HG02852 (cell line): Measurements from ENCODE around the gene SNU13.
"Not testable (repeated sequence)": the region's sequence is repeated elsewhere in the genome, so short reads cannot be mapped to it uniquely, and the experiment has no call there.

ENCODE experiments used
- ATAC-seq: cut with Tn5 transposase; IDR thresholded peaks from one replicate; pipeline ENCODE4 v1.9.1; 2021; ENCODE audit warnings: mild to moderate bottlenecking, moderate library complexity; ENCODE audit not compliant: unreplicated experiment

The SNU13 gene

DNA sequence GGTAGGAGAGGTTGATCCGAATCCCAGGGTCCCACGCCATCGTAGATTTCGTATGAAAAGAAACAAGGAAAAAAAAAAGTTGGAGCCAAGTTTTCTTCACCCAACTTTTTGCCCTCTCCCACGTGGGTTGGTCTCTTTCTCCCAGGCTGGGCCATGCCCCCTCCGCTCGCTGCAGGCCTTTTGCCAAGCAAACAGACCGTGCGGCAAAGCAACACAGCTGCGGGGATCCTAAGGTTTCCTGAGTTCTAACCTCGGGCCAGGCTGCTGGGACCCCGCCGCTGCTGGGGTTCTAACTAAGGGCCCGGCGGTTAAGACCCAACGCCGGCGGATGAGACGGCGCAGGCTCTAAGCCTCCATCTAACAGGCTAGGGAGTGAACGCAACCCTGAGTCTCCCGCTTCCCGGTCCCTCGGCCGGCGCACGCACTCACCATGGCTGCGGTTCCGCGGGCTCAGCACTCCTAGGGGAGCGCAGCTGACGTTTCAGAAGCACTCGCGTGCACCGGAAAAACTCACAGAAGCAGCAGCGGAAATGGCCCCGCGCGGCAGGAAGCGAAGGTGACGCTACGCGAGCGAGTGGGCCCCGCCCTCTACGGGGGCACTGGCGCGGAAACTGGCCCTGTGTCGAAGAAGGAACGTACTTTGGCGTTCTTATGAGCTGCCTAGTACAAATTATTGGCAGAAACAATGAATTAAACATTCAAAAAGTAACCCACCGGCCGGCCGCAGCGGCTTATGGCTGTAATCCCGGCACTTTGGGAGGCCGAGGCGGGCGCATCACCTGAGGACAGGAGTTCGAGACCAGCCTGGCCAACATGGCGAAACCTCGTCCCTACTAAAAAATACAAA lies at the start of gene SNU13:
SNU13 (minus strand) TSS at position 503 of the 847 bp plus-strand sequence; CDS start at position 432, 71 bp downstream.
- ATAC-seq: peak; percentile 85

- ATAC-seq: not testable (repeated sequence)
These were observed 44.6 kb upstream of the SNU13 start for GRCh38 chr22:41733241-41733640.

- no peak for ATAC-seq
These were observed 43.6 kb upstream of the SNU13 start for GRCh38 chr22:41732096-41732772.

DNA sequence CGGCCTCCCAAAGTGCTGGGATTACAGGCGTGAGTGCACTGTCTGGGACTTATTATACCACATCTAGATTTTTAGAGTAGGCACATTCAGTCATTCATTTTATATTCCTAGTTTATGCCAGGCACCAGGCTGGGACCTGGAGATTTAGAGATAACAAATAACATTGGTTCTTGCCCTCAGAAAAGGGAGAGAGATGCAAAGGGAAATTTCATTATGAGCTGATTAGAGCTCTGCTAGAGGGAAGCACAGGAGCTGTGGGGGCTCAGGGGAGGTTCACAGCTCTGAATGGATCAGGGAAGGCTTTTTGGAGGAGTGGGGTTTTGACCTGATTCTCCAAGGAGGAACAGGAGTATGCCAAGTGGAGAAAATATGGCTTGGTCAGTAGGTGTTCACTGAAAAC lies 42.9 kb upstream of the SNU13 start:
- ATAC-seq: no peak

DNA sequence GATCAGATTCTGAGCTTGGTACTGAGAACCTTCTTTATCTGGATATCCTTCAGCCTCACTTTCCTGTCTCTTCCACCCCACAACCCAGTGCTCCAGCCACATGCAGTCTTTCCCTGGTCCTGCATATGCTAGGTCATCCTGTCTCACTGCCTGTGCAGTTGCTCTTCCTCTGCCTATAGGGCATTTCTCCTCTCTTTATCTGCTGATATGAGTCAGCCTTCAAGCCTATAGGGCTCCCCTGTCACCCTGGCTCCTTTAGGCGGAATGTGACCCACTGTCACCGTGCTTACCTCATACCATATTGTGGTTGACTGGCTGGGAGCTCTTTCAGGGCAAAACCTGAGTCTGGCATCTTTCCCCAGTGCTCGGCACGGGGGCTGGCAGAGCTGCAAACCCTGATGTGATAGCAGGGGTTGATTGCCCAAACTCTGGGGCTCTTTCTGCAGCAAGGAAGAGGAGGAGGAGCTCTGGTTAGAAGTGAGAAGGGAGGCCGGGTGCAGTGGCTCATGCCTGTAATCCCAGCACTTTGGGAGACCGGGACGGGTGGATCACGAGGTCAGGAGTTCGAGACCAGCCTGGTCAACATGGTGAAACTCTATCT lies 36.9 kb upstream of the SNU13 start:
- no peak for ATAC-seq

GRCh38 chr22:41722496-41722895 lies 33.8 kb upstream of the SNU13 start:
- no peak for ATAC-seq

- ATAC-seq: no peak
These were observed 24.3 kb upstream of the SNU13 start for GRCh38 chr22:41713004-41713403.

GRCh38 chr22:41709341-41709740 lies 20.7 kb upstream of the SNU13 start:
- ATAC-seq: no peak

- ATAC-seq: no peak
These were observed 14.1 kb upstream of the SNU13 start for GRCh38 chr22:41702763-41703162.

GRCh38 chr22:41700108-41700364 lies 11.4 kb upstream of the SNU13 start:
- no peak for ATAC-seq

- no peak for ATAC-seq
These were observed 10.8 kb upstream of the SNU13 start, which contains the start of gene MEI1 for GRCh38 chr22:41699264-41700107. MEI1 (plus strand) TSS chr22:41699503; CDS start chr22:41699539, 36 bp downstream.

DNA sequence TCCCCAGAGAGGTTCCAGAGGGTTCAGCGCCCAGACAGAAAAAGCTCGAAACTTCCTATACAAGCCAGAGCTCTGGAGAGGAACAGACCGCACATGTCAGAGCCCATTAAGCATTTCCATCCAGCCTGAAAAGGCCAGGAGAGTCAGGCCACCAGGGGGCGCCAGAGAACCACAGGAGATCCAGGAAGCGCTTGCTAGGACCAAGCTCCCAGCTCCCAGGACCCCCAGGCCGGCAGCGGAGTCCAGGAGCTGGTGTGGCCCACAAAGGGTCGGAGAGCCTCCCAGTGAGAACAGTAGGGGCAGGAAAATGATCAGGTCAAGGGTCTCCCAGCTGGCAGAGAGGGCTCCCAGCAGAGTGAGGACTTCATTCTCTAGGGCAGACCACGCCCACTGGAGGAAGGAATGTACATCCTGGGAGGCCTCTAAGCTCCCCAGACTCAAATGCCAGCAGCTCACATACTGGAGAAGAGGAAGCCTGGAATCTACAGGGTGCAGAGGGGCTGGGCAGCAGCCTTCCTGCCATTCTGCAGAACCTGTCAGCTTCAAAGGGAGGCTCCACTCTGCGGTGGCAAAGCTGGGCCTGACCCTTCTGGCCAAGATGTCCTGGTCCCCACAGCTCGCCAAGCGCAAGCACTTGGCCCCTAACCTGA lies 8.6 kb upstream of the SNU13 start:
- no peak for ATAC-seq

DNA sequence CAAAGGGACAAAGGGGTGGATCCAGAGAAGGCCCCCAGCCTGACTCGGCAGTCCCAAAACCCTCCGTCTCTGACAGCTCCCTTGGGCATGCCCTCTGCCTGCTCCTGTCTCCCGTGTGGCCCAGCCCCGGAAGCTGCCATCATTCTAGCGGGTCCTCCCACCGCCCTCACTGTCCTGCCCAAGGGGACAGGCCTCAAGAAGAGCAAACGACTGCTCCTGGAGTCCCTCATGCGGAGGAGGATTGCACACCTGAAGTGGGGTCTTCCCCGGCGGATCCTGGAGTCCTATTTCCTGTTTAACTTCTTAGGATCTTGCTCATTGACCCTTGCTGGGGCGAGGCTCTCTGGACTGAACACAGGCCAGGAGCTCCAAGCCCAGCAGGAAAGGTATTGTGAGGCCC lies 8.0 kb upstream of the SNU13 start:
- no peak for ATAC-seq

DNA sequence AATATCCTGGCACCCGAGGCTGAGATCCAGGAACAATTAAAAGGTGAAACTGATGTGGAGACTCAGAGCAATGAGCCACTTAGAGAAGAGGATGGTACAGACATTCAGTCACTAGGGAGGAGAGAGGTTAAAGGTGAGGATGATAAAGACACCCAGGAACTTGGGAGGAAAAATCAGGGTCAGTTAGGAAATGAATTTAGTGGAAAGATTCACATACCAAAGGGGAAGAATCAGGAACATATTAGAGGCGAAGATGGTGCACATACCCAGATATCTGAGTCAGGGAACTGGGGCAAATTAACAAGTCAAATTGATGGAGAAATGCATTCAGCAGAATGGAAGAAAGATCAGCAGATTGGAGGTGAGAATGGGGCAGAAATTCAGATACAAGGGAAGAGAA lies 6.5 kb upstream of the SNU13 start:
- ATAC-seq: no peak

DNA sequence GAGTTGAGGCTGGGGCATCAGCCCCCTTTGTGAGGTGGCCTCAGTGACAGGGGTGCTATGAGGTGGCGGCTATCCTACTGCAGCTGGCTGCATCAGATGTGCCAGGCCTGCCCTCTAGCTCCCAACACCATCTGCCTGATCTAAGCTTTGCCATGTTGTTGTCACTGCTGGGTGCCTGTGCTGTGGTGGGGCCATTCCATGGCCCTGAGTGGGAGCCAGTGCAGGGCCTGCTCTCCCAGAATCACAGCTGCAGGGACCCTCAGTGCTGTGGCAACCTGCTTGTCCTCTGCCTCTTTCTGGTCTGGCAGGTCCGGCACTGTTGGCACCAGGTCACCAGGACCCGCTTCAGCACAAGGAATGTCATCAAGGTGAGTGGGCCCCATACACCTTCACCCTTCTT lies 1.8 kb upstream of the SNU13 start:
- no peak for ATAC-seq

DNA sequence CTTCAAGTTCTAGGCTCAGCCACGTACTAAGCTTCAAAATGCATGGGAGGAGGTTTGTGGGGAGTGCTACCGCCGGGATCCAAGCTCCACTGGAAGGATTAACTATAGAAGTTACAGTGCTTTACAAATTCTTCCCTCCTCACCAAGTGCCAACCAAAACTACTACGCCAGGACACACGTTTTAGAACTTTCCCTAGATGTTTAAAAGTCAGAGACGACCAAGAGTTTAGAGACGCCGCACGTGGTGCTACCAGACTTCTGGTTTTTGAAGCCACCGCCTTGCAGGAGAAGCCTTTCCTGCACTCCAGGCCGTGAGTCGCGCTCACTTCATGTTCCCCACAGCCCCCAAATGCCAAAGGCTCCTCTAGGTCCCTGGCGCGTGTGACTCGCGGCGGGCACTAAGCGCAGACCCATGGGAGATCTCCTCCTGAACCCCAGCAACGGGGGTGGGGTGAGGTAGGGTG lies 734 bp downstream of the SNU13 start:
- ATAC-seq: no peak

DNA sequence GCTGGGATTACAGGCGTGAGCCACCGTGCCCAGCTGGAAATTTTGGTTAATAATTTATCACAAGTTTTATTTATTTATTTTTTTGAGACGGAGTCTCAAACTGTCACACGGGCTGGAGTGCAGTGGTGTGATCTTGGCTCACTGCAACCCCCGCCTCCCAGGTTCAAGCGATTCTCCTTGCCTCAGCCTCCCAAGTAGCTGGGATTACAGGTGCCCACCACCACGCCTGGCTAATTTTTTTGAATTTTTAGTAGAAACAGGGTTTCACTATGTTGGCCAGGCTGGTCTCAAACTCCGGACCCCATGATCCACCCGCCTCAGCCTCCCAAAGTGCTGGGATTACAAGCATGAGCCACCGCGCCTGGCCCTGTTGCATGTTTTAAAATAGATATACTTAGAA lies 1.8 kb downstream of the SNU13 start:
- ATAC-seq: not testable (repeated sequence)

DNA sequence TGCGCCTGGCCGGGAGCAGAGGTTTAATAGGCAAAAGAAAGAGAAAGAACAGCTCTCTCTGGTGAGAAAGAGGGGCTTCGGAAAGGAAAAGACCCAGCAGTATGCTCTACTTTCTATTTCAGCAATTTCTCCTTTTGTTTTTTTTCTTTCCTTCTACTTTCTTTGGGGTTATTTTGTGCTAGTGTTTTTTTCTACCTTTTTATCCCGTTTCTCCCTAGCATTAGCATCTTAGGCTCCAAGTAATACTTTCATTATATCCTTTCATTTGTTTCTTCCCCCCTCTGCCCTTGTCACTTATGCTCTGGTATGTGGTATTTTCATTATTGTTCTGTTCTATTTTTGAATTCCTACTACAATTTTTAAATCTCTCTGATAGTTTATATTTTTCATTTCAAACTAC lies 4.5 kb downstream of the SNU13 start:
- ATAC-seq: no peak

DNA sequence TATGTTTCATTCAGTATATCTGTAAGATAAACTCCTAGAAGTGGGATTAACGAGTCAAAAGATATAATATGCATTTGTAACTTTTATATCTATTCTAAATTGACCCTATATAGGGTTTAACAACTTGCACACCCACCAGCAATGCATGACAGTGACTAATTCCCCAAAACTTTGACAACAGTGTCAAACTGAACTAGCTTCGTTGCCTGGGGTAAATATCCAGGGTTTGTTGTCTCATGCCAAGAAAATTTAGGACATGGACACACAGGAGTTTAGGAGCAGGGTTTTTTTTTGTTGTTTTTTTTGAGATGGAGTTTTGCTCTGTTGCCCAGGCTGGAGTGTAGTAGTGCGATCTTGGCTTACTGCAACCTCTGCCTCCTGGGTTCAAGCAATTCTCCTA lies 5.1 kb downstream of the SNU13 start:
- no peak for ATAC-seq

- ATAC-seq: no peak
These were observed 5.6 kb downstream of the SNU13 start for GRCh38 chr22:41683052-41683451.
